Spleen (tissue), 7 donors: Measurements from ENCODE around the gene MYO16.

Experiments
- POLR2A ChIP-seq, 3 donors: fragments of 450-650 bp; IDR thresholded peaks; one replicate each; pipeline ENCODE4 v1.5.1; 2017; ENCODE audit warnings: antibody characterized with exemption in 3 of 3, mild to moderate bottlenecking in 1 of 3
- POLR2AphosphoS5 ChIP-seq, 3 donors: sonication (generic); formaldehyde crosslinking; IDR thresholded peaks; one replicate each; pipeline ENCODE4 v1.5.1; 2017; ENCODE audit warnings: antibody characterized with exemption in 3 of 3
- TF ChIP-seq, protein P1 (sequence below), 11 experiments: fragments of 200-600 bp in 7 of 11; fragments of 450-650 bp in 4 of 11; sonication (generic) in 4 of 11; IDR thresholded peaks in 8 of 11; conservative IDR thresholded peaks in 3 of 11; 1 replicate in 7 of 11; 2 replicates in 4 of 11; pipeline versions ENCODE4 v1.4.0 to v1.8.0; 2016 to 2021; ENCODE audit warnings: antibody characterized with exemption in 11 of 11, inconsistent platforms in 4 of 11, mild to moderate bottlenecking in 1 of 11
- donor health status: DM: no; HTN: no; CAD: no; lungs with moderate emphysema.
- donor health status: DM: no; HTN: no; CAD: no.
- donor health status: DM: no; HTN: no; CAD: no.

DNA sequence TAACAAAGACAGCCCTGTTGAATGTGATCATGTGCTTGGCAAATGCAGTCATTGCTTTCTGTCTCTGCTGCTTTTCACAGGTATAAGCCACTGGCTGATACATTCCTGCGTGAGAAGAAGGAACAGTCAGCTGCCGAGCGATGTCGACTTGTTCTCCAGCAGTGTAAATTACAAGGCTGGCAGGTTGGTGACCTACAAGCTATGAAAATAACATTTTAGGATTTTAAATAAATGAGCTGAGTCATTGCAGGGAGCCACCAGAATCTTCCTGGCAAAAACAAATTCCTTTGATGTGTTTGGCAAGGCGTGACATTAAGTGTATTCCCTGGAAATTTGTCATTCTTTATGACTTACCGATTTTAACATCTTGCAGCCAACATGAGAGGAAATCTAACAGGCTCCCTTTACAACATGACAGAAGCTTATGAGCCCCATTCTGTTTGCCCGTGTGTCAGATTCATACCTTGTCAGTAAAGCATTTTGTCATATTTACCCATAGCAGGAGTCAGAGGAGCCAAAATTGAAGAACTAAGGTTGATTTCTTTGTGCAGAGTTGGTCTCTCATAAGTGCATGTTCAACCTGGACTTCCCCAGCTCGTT, 471.4 kb downstream of the MYO16 start:
- TF ChIP-seq, protein P1, sequence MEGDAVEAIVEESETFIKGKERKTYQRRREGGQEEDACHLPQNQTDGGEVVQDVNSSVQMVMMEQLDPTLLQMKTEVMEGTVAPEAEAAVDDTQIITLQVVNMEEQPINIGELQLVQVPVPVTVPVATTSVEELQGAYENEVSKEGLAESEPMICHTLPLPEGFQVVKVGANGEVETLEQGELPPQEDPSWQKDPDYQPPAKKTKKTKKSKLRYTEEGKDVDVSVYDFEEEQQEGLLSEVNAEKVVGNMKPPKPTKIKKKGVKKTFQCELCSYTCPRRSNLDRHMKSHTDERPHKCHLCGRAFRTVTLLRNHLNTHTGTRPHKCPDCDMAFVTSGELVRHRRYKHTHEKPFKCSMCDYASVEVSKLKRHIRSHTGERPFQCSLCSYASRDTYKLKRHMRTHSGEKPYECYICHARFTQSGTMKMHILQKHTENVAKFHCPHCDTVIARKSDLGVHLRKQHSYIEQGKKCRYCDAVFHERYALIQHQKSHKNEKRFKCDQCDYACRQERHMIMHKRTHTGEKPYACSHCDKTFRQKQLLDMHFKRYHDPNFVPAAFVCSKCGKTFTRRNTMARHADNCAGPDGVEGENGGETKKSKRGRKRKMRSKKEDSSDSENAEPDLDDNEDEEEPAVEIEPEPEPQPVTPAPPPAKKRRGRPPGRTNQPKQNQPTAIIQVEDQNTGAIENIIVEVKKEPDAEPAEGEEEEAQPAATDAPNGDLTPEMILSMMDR (IDR thresholded peaks at IDR 0.05 in 8 of 11, conservative IDR thresholded peaks at IDR 0.05 in 3 of 11): no peak
- TF ChIP-seq POLR2A (IDR thresholded peaks at IDR 0.05) (no peak), POLR2AphosphoS5 (IDR thresholded peaks at IDR 0.05) (no peak)
